GM15510 (cell line): Measurements from ENCODE around the gene ZNF32.

Experiments used
- POLR2A ChIP-seq: IDR thresholded peaks from 3 replicates; pipeline ENCODE4 v1.6.1; 2011; ENCODE audit warnings: borderline replicate concordance; ENCODE audit not compliant: insufficient read length; ENCODE audit errors: extremely low read depth

The ZNF32 gene

DNA sequence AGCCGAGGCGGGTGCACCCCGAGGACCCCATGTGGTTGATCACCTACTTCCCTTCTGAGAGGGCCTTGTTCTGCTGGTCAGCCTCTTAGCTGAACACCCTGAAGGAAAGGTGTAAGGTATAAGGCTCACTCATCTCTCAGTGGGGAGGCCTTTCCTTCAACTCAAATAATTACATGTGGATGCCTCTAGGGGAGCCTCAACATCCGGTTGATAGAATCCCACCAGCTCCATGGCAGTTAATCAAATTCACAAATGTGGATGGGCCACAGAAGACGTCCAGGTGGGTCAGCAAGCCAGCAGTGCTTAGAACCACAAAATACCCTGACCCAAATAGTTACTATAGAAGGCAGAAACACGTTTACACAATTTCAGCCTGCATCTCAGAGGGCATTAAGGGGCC, 37.7 kb upstream of the ZNF32 start:
- no peak for TF ChIP-seq POLR2A

DNA sequence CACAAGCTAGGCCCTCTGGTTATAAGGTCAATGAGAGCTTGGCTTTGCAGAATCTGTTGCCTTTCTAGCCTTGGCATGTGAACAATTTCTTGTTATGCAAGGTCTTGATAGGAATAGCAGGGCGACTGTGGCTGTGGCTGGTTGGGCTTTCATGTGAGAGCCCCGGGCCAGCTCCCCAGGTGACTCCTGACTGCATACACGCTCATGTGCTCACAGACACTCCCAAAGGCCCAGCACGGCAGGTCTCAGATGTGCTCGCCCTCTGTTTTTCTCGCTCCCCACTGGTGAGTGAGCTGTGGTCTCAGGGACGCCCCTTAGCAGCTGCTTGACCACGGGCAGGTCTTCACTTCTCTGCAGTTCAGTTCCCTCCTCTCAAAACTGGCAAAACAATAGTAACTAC, 37.1 kb upstream of the ZNF32 start:
- no peak for TF ChIP-seq POLR2A

DNA sequence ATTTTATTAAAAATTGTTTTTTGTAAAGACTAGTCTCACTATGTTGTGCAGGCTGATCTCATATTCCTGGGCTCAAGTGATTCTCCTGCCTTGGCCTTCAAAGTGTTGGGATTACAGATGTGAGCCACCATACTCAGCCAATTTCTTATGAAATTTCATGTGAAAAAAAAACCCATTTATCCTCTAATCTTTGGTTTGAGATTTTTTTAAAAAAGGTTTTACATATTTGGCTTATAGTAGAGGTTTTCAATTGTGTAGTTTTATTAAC, 35.5 kb upstream of the ZNF32 start:
- TF ChIP-seq POLR2A = no peak

- no peak for TF ChIP-seq POLR2A
These were observed 35.0 kb upstream of the ZNF32 start for GRCh38 chr10:43683451-43684291.

DNA sequence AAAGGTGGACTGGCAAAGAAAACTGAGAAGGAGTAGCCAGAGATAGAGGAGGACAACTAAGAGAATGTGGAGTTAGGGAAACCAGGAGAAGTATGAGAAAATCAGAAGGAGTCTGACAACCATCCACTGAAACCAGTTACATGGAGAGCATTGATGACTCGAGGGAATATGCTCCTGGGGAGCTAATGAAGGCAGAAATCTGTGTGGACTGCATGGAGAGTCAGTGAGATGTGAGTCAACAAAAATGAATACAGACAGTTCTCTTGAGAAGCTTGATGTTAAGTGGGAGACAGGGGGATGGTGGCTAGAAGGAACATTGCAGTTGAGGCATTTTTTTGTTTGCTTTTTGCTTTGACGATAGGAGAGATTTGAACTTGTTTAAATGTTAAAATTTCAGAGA, 34.3 kb upstream of the ZNF32 start:
- TF ChIP-seq POLR2A = no peak

GRCh38 chr10:43681721-43682120, 33.0 kb upstream of the ZNF32 start:
- no peak for TF ChIP-seq POLR2A

GRCh38 chr10:43681220-43681619, 32.5 kb upstream of the ZNF32 start:
- TF ChIP-seq POLR2A = no peak

DNA sequence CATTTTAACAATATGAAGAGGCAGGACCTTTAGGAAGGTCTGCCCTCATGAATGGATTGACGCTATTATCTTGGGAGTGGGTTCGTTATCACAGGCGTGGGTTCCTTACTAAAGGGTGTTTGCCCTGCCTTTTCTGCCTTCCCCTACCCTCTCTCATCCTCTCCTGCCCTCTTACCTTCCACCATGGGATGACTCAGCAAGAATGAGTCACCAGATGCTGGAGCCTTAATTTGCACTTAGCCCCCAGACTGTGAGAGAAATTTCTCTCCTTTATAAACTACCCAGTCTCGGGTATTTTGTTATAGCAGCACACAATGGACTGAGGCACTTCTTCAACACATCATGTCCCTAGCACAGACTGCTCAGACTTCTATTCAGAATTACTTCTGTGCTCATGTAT, 31.4 kb upstream of the ZNF32 start:
- TF ChIP-seq POLR2A = no peak

DNA sequence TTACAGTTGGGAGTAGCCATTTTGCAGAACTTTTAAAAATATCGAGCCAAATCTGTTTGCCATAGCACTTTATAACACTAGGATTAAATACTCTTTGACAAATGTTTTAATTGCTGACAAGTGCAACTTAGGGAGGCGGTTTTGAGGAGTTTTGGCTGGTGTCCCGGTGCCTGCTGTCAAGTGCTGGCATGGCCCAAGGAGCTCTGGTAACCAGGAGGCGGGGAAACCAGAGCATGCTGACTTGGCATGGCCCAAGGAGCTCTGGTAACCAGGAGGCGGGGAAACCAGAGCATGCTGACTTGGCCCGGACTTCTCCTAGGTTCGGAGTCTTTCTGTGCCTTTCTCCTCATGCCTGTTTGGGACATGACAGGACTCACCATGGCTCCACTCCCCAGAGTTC, 30.8 kb upstream of the ZNF32 start:
- TF ChIP-seq POLR2A = no peak

DNA sequence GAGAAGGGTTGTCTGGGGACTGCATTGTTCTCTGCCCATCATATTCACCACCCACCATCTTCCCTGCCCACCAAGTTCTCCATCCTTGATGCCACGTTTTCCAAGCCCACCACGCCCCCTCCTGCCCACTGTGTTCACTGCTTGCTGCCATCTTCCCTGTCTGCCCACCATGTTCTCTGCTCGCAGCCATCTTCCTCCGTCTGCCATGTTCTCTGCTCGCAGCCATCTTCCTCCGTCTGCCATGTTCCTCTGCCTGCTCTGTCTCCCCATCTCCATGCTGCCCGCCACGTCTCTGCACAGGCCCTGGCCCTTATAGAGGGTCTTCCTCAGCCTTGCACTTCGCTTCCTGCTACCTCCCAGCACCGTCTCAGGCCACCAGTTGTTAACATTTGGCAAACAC, 30.0 kb upstream of the ZNF32 start:
- TF ChIP-seq POLR2A = no peak

- TF ChIP-seq POLR2A = no peak
These were observed 28.2 kb upstream of the ZNF32 start for GRCh38 chr10:43676901-43677300.

GRCh38 chr10:43676331-43676730, 27.6 kb upstream of the ZNF32 start:
- TF ChIP-seq POLR2A = no peak

GRCh38 chr10:43674553-43675210, 26.0 kb upstream of the ZNF32 start:
- TF ChIP-seq POLR2A = no peak

GRCh38 chr10:43673471-43673870, 24.8 kb upstream of the ZNF32 start:
- TF ChIP-seq POLR2A = no peak

DNA sequence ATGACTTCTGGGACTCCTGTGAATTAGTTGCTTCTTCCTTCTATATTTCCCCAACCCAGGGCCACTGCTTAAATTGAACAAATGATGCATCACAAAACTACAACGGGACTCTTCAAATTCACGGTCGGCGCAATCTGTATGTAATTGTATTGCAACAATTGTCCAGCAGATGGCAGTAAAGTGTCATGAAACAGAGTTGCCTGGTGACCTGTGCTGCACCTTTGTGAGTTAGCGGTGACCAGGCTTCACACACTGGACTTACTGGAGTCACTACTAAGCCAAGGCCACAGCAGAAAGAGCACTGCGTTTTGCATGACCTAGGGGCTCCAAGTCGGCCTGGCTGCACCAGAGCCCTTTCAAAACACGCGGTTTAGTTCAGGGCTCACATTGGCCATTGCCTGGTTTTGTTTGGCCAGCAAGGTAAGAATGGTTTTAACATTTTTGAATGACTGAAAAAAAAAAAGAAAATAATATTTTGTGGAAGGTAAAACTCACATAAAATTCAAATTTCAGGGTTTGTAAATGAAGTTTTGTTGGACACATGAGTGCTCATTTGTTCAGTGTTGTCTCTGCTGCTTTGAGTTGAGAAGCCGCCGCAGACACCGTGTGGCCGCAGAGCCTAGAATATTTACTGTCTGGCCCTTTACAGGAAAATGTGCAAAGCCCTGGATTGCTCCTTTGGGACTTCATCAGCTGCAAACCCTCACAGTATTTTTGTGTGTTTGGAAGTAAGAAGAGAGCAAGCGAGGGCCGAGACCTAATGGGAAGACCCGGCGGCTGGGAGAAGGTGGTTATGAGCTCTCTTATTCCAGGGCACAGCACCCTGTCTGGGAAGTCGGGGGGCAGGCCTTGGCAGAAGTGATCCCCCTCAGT, 23.2 kb upstream of the ZNF32 start:
- TF ChIP-seq POLR2A = no peak
